Natural killer cell (primary cell): ENCODE results near the gene CYP2W1. TPM values are rescaled to one million over a fixed set of nuclear protein-coding genes. Genes with fewer than 3 reads are reported as not detected.
A peak's percentile ranks its signal among the peaks of the same experiment; 100 is the strongest.

Experiments used
- ATAC-seq, 3 donors: fragments of 150-1000 bp in 2 of 3; fragments of 200-7000 bp in 1 of 3; cut with Tn5 transposase; 1 replicate in 1 of 3; 2 replicates in 2 of 3; pipeline ENCODE4 v1.10.0; 2021; ENCODE audit warnings: mild to moderate bottlenecking in 2 of 3, moderate library complexity in 2 of 3
- DNase-seq, 2 donors: peaks; one replicate each; pipeline versions ENCODE4 v3.0.0 to v3.0.0-alpha.2; 2013 to 2021; ENCODE audit warnings: mixed read lengths in 1 of 2
- H3K27ac ChIP-seq: one replicate; pipeline ENCODE4 v1.5.1; 2013; ENCODE audit warnings: mild to moderate bottlenecking, low read length
- H3K27me3 ChIP-seq: one replicate; pipeline ENCODE4 v1.6.1; 2013; ENCODE audit warnings: low read length; ENCODE audit not compliant: control insufficient read depth, insufficient read depth
- H3K36me3 ChIP-seq: one replicate; pipeline ENCODE4 v1.6.1; 2013; ENCODE audit warnings: low read length; ENCODE audit not compliant: control insufficient read depth, insufficient read depth
- H3K4me1 ChIP-seq: one replicate; pipeline ENCODE4 v1.6.1; 2013; ENCODE audit warnings: low read length; ENCODE audit not compliant: control insufficient read depth, insufficient read depth
- H3K4me3 ChIP-seq: one replicate; pipeline ENCODE4 v1.5.1; 2013; ENCODE audit warnings: low read length
- H3K9me3 ChIP-seq: one replicate; pipeline ENCODE4 v1.6.1; 2013; ENCODE audit warnings: low read length; ENCODE audit not compliant: control insufficient read depth, insufficient read depth
- H3K27ac Mint-ChIP-seq, 2 donors: one replicate each; pipeline ENCODE4 v1.8.0; 2022; ENCODE audit warnings: mild to moderate bottlenecking in 2 of 2, mixed read lengths in 2 of 2, moderate library complexity in 1 of 2
- H3K27me3 Mint-ChIP-seq, 2 donors: one replicate each; pipeline ENCODE4 v1.8.0; 2022; ENCODE audit warnings: low read depth in 2 of 2, mixed read lengths in 2 of 2
- H3K36me3 Mint-ChIP-seq: one replicate; pipeline ENCODE4 v1.8.0; 2022; ENCODE audit warnings: mixed read lengths
- H3K4me1 Mint-ChIP-seq, 2 donors: one replicate each; pipeline ENCODE4 v1.8.0; 2022; ENCODE audit warnings: mixed read lengths in 2 of 2
- H3K4me3 Mint-ChIP-seq: one replicate; pipeline ENCODE4 v1.8.0; 2022; ENCODE audit warnings: mild to moderate bottlenecking, moderate library complexity, mixed read lengths
- H3K9me3 Mint-ChIP-seq, 2 donors: one replicate each; pipeline ENCODE4 v1.8.0; 2022; ENCODE audit warnings: mixed read lengths in 2 of 2
- WGBS: methylation state at CpG from one replicate; pipeline ENCODE4 v1.1.7; 2013; ENCODE audit warnings: missing lambda C conversion rate; ENCODE audit not compliant: insufficient coverage; 5-methylcytosine and 5-hydroxymethylcytosine counted together
- intact Hi-C: fragments of 100-400 bp; cut with micrococcal nuclease; formaldehyde crosslinking; loops from one replicate; pipeline ENCODE4 v1.14.2; 2022
- total RNA-seq, 4 donors: library from RNA; stranded (reverse); fragments of 120-200 nt in 1 of 4; gene quantifications; one replicate each; pipeline versions ENCODE4 v1.2.3 to v1.2.4, GENCODE V29; 2013 to 2022
- TF ChIP-seq, protein P1 (sequence below): fragments of 200-600 bp; IDR thresholded peaks from one replicate; pipeline ENCODE4 v1.8.0; 2022; ENCODE audit warnings: antibody characterized with exemption

CYP2W1 gene
- total RNA-seq, 3 donors from 2014 or later (not counting 1 experiment from before 2014, with no cell fraction given), result not detected

- H3K4me3 Mint-ChIP-seq, result no peak overlapping the region
- no peak overlapping the region for H3K27ac ChIP-seq
- H3K36me3 Mint-ChIP-seq, result no peaks in the 10 kb centered on the region
- no peaks in the 10 kb centered on the region for H3K9me3 ChIP-seq
- intact Hi-C loops, result no loop called here
- peaks cover 5 to 8% of the 10 kb centered on the region in 2 donors for H3K4me1 Mint-ChIP-seq
- ATAC-seq (no peak), DNase-seq (no peak)
- H3K27ac Mint-ChIP-seq, result no peak overlapping the region
- peaks cover 24% of the 10 kb centered on the region for H3K4me1 ChIP-seq
- TF ChIP-seq, protein P1, sequence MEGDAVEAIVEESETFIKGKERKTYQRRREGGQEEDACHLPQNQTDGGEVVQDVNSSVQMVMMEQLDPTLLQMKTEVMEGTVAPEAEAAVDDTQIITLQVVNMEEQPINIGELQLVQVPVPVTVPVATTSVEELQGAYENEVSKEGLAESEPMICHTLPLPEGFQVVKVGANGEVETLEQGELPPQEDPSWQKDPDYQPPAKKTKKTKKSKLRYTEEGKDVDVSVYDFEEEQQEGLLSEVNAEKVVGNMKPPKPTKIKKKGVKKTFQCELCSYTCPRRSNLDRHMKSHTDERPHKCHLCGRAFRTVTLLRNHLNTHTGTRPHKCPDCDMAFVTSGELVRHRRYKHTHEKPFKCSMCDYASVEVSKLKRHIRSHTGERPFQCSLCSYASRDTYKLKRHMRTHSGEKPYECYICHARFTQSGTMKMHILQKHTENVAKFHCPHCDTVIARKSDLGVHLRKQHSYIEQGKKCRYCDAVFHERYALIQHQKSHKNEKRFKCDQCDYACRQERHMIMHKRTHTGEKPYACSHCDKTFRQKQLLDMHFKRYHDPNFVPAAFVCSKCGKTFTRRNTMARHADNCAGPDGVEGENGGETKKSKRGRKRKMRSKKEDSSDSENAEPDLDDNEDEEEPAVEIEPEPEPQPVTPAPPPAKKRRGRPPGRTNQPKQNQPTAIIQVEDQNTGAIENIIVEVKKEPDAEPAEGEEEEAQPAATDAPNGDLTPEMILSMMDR, result no peak
- H3K27me3 Mint-ChIP-seq, result peaks cover 0 to 2% of the 10 kb centered on the region in 2 donors
- H3K9me3 Mint-ChIP-seq, result no peaks in the 10 kb centered on the region
- no peaks in the 10 kb centered on the region for H3K36me3 ChIP-seq
- peaks cover 9% of the 10 kb centered on the region for H3K27me3 ChIP-seq
- H3K4me3 ChIP-seq, result no peak overlapping the region
- 90% methylated on average over 35 of the region's 35 CpGs for WGBS
Observed at GRCh38 chr7:990933-991728, 8.2 kb downstream of the CYP2W1 start.

- Mint-ChIP-seq H3K36me3 (no peaks in the 10 kb centered on the region), H3K27me3 (no peaks in the 10 kb centered on the region), H3K27ac (no peak overlapping the region), H3K9me3 (no peaks in the 10 kb centered on the region), H3K4me1 (peaks cover 5 to 8% of the 10 kb centered on the region in 2 donors), H3K4me3 (no peak overlapping the region)
- Histone ChIP-seq H3K9me3 (no peaks in the 10 kb centered on the region), H3K4me3 (no peak overlapping the region), H3K27me3 (peaks cover 5% of the 10 kb centered on the region), H3K27ac (no peak overlapping the region), H3K36me3 (no peaks in the 10 kb centered on the region), H3K4me1 (peaks cover 33% of the 10 kb centered on the region)
- DNase-seq, result no peak
- TF ChIP-seq, protein P1, result no peak
- intact Hi-C loops, result no loop called here
- 89% methylated on average over 32 of the region's 34 CpGs for WGBS
- no peak for ATAC-seq
Observed at GRCh38 chr7:991729-992656, 9.0 kb downstream of the CYP2W1 start.

DNA sequence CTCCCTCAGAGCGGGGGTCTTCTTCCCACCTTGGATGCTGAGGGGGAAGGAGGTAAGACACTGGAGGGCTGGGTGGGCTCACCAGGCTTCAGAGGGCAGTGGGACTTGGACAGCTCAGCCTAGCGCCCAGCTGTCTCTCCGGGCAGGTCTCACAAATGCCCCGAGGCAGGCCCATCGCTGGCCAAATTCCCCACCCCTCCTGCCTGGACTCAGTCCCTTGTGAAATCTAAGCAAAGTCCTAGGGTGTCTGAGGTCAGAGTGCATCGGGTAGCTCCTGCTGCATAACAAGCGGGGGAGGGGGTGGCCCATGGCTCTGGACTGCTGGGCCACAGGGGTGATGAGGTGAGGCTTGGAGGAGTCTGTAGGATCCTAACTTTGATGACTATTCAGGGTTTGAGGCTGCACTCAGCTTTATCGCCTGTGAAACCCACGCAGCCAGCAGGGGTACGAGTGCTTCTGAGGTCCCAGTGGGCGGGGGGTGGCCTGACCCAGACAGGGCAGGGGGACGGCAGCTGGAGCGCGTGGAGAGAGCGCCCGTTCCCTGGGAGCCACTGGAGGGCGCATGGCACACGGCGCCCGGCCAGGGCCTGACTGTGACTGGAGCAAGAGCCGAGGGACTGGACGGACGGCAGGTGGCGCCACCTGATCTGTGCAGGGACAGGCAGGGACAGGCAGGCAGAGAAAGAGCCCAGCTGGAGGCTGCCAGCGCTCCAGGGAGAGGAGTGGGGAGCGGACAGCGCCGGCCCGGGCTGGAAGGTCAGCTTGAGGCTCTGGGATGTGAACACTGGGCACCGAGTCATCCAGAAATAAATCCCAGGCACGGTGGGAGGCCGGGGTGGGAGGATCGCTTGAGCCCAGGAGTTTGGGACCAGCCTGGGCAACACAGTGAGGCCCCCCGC lies 10.0 kb downstream of the CYP2W1 start:
- ATAC-seq, result peak; percentile 99 to 100 (median 100)
- H3K9me3 ChIP-seq, result no peaks in the 10 kb centered on the region
- H3K4me3 Mint-ChIP-seq, result no peak overlapping the region
- no peaks in the 10 kb centered on the region for H3K27me3 ChIP-seq
- no peaks in the 10 kb centered on the region for H3K36me3 ChIP-seq
- H3K4me1 Mint-ChIP-seq, result peaks cover 5 to 8% of the 10 kb centered on the region in 2 donors
- H3K27ac ChIP-seq, result no peak overlapping the region
- H3K9me3 Mint-ChIP-seq, result no peaks in the 10 kb centered on the region
- 25% methylated on average over 34 of the region's 34 CpGs for WGBS
- TF ChIP-seq, protein P1, result peak; percentile 99
- H3K27ac Mint-ChIP-seq, result no peak overlapping the region
- intact Hi-C loops, result loop anchor here (1.0 kb wide), 3 partner anchors 72 to 183 kb away; a partner anchor contains a TSS
- DNase-seq, result peak; percentile 89 to 96
- no peaks in the 10 kb centered on the region for H3K36me3 Mint-ChIP-seq
- no peaks in the 10 kb centered on the region for H3K27me3 Mint-ChIP-seq
- peaks cover 33% of the 10 kb centered on the region for H3K4me1 ChIP-seq
- H3K4me3 ChIP-seq, result no peak overlapping the region
